Activated CD4-positive, alpha-beta T cell treated with anti-CD3 and anti-CD28 coated beads, Interleukin-2, amount 10 ng/mL, durations not matched to agents 24 days and 14 days (primary cell): ENCODE data around the gene EMX2. TPM values are rescaled to one million over a fixed set of nuclear protein-coding genes. Genes with fewer than 3 reads are reported as not detected.

Experiments used
- DNase-seq: peaks from one replicate; pipeline ENCODE4 v3.0.0; 2022
- H3K27ac Mint-ChIP-seq: one replicate; pipeline ENCODE4 v1.8.0; 2022; ENCODE audit warnings: mild to moderate bottlenecking, mixed read lengths
- H3K27me3 Mint-ChIP-seq: one replicate; pipeline ENCODE4 v1.8.0; 2022; ENCODE audit warnings: mixed read lengths
- H3K36me3 Mint-ChIP-seq: one replicate; pipeline ENCODE4 v1.8.0; 2022; ENCODE audit warnings: low read depth, mild to moderate bottlenecking, mixed read lengths
- H3K4me1 Mint-ChIP-seq: one replicate; pipeline ENCODE4 v1.8.0; 2021; ENCODE audit warnings: mixed read lengths
- H3K4me3 Mint-ChIP-seq: one replicate; pipeline ENCODE4 v1.8.0; 2022; ENCODE audit warnings: mild to moderate bottlenecking, moderate library complexity, mixed read lengths
- H3K9me3 Mint-ChIP-seq: one replicate; pipeline ENCODE4 v1.8.0; 2021; ENCODE audit warnings: mixed read lengths
- intact Hi-C: fragments of 100-400 bp; cut with micrococcal nuclease; formaldehyde crosslinking; loops from one replicate; pipeline ENCODE4 v1.15.1; 2023
- total RNA-seq: library from RNA; stranded (reverse); gene quantifications from 2 replicates; pipeline ENCODE4 v1.2.3, GENCODE V29; 2022

EMX2 gene
- total RNA-seq, 1 donor from 2014 or later = not detected

DNA sequence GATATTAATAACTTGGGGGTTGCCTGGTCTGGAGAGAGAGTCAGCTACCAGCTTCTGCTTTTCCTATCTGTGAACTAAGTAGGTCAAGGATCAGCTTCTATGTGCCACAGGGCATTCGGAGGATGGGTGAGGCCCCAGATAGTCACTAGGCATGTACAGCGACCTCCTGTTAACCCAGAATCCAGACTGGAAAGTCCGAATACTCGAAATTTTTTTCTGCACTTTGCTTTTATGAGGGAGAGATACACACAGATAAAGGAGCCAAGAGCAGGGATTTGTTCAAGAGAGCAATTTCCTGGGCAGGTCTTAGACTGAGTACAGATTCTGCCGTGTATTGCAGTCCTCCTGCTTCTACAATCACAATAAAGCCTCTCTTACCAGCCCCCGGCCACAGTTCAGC is 54.2 kb downstream of the EMX2 start:
- no peak for DNase-seq
- H3K9me3 Mint-ChIP-seq = no peaks in the 10 kb centered on the region
- intact Hi-C loops = no loop called here
- H3K36me3 Mint-ChIP-seq = no peaks in the 10 kb centered on the region
- H3K27me3 Mint-ChIP-seq = peaks cover 6% of the 10 kb centered on the region
- H3K4me3 Mint-ChIP-seq = no peak overlapping the region
- no peaks in the 10 kb centered on the region for H3K4me1 Mint-ChIP-seq
- no peak overlapping the region for H3K27ac Mint-ChIP-seq

DNA sequence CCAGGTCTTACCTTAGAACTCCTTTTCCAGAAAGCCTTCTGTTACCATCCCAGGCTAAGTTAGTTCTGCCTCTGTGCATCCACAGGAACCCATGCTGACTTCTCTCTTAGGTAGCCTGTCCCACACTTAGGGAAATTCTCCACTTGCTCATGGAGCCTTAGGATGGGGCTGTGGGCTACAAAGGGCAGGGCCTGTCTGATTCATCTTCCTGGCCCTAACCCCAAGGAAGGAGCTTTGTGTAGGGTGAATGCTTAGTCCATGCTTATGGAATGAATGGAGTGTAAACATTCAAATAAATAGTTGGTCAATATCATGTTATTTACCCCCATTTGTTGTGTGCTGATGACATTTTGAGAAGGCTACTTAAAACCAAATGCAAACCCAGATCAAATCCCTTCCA is 54.7 kb downstream of the EMX2 start:
- Mint-ChIP-seq H3K4me1 (no peaks in the 10 kb centered on the region), H3K4me3 (no peak overlapping the region), H3K27me3 (peaks cover 6% of the 10 kb centered on the region), H3K36me3 (no peaks in the 10 kb centered on the region), H3K9me3 (no peaks in the 10 kb centered on the region), H3K27ac (no peak overlapping the region)
- intact Hi-C loops = no loop called here
- DNase-seq = no peak

Other genes starting within 250 kb of the EMX2 start
- gene PDZD8, start 167.3 kb upstream of the EMX2 start, total RNA-seq = 23.3 and 23.5 TPM in 2 replicates